GM12878 (cell line): ENCODE data around the gene ROM1. TPM values are rescaled to one million over a fixed set of nuclear protein-coding genes. Genes with fewer than 3 reads are reported as not detected.
A peak's percentile ranks its signal among the peaks of the same experiment; 100 is the strongest.

ENCODE experiments used
- ATAC-seq: fragments of 200-7000 bp; cut with Tn5 transposase; 3 replicates; pipeline ENCODE4 v1.9.1; 2020; ENCODE audit warnings: mild to moderate bottlenecking, moderate library complexity
- BruUV-seq: library from RNA; stranded (reverse); fragments of 400-500 nt; replicated peaks from 2 replicates; lab custom pipeline; 2021; lab: Mats Ljungman, UMichigan
- CTCF ChIA-PET: fragments of 300-600 bp; sonication (Branson Sonifier 250); formaldehyde crosslinking; extraction: SDS; loops from one replicate; lab custom pipeline; 2021; ENCODE audit warnings: inconsistent platforms; lab: Yijun Ruan, JAX
- POLR2A ChIA-PET: fragments of 350-600 bp; formaldehyde crosslinking; extraction: SDS; loops from one replicate; lab custom pipeline; 2021; ENCODE audit warnings: inconsistent platforms; lab: Charles Lee
- RAD21 ChIA-PET: fragments of 300-600 bp; sonication (Branson Sonifier 250); formaldehyde crosslinking; loops from one replicate; lab custom pipeline; 2023; ENCODE audit warnings: antibody characterized with exemption; ENCODE audit not compliant: unreplicated experiment; lab: Charles Lee
- SMC1A ChIA-PET: fragments of 300-600 bp; sonication (Branson Sonifier 250); formaldehyde crosslinking; loops from one replicate; lab custom pipeline; 2023; ENCODE audit not compliant: unreplicated experiment, uncharacterized antibody; lab: Charles Lee
- DNase-seq: peaks from one replicate; pipeline ENCODE4 v3.0.0-alpha.2; 2011; ENCODE audit warnings: low read depth, low spot score
- FAIRE-seq: peaks from 3 replicates; lab custom pipeline; 2011; peaks lifted over from hg19 to GRCh38; lab: Jason Lieb, UNC
- H2AFZ ChIP-seq: 2 replicates; pipeline ENCODE4 v1.6.0; 2011; ENCODE audit warnings: low read depth, low read length, control low read depth; ENCODE audit not compliant: control insufficient read depth
- H3K27ac ChIP-seq: 2 replicates; pipeline ENCODE4 v1.5.1; 2011; ENCODE audit warnings: control low read depth; ENCODE audit not compliant: control insufficient read depth, insufficient read depth
- H3K27me3 ChIP-seq, 2 experiments: replicated peaks in 1 of 2; 2 replicates each; pipeline versions ENCODE4 v1.6.0 to v1.6.1; 2011; ENCODE audit warnings: low read length in 1 of 2; ENCODE audit not compliant: control insufficient read depth in 2 of 2, insufficient read depth in 2 of 2
- H3K36me3 ChIP-seq, 2 experiments: 2 replicates each; pipeline ENCODE4 v1.5.1; 2011; ENCODE audit warnings: low read length in 1 of 2; ENCODE audit not compliant: control insufficient read depth in 2 of 2, insufficient read depth in 2 of 2
- H3K4me1 ChIP-seq: 2 replicates; pipeline ENCODE4 v1.6.1; 2011; ENCODE audit warnings: mild to moderate bottlenecking, low read length, moderate library complexity, mixed read lengths; ENCODE audit not compliant: control insufficient read depth, insufficient read depth
- H3K4me2 ChIP-seq: 2 replicates; pipeline ENCODE4 v1.6.0; 2011; ENCODE audit warnings: control low read depth; ENCODE audit not compliant: control insufficient read depth, insufficient read depth
- H3K4me3 ChIP-seq: fragments of 200-600 bp; sonication (generic); 2 replicates; pipeline ENCODE4 v1.5.1; 2016
- H3K79me2 ChIP-seq: 2 replicates; pipeline ENCODE4 v1.6.0; 2011; ENCODE audit warnings: low read length; ENCODE audit not compliant: control insufficient read depth, insufficient read depth
- H3K9ac ChIP-seq: 2 replicates; pipeline ENCODE4 v1.8.0; 2011; ENCODE audit warnings: low read length, control low read depth, mixed read lengths; ENCODE audit not compliant: control insufficient read depth, insufficient read depth
- H3K9me3 ChIP-seq: replicated peaks from 3 replicates; pipeline ENCODE4 v1.5.1; 2011; ENCODE audit warnings: mild to moderate bottlenecking, low read length; ENCODE audit not compliant: control insufficient read depth, insufficient read depth
- H4K20me1 ChIP-seq: 2 replicates; pipeline ENCODE4 v1.6.0; 2011; ENCODE audit not compliant: control insufficient read depth, insufficient read depth
- GATAD2B ChIP-seq: fragments of 450-650 bp; conservative IDR thresholded peaks from 2 replicates; pipeline ENCODE4 v1.6.1; 2017; ENCODE audit warnings: low read depth, mild to moderate bottlenecking, moderate library complexity
- WGBS: methylation state at CpG from one replicate; pipeline ENCODE4 v1.1.6; 2016; ENCODE audit warnings: low lambda C conversion rate; ENCODE audit not compliant: insufficient replicate concordance, insufficient coverage; ENCODE audit errors: missing lambda C conversion rate; 5-methylcytosine and 5-hydroxymethylcytosine counted together
- in situ Hi-C: fragments of 300-500 bp; cut with MboI; formaldehyde crosslinking; loops from 9 replicates; pipeline ENCODE4 v1.14.3; 2018; ENCODE audit warnings: mixed read lengths
- intact Hi-C: fragments of 100-400 bp; cut with micrococcal nuclease; formaldehyde crosslinking; loops from one replicate; pipeline ENCODE4 v1.14.2; 2022; ENCODE audit not compliant: unreplicated experiment
- polyA plus RNA-seq, 11 experiments: library from polyadenylated mRNA; depleted of rRNA in 4 of 11; unstranded in 6 of 11; stranded (reverse) in 5 of 11; fragments of >200 nt; fragmentation: Nextera tagmentation in 4 of 11; fragmentation: Illumina TruSeq in 1 of 11; extraction: Ambion mirVana in 4 of 11; extraction: Trizol in 1 of 11; gene quantifications; 1 replicate in 1 of 11; 2 replicates in 10 of 11; pipeline versions ENCODE4 v1.2.1 to v1.2.3, GENCODE V29; 2011 to 2016; ENCODE audit warnings: inconsistent platforms in 2 of 11, missing spikeins in 2 of 11, low read depth in 1 of 11
- total RNA-seq, 4 experiments: library from RNA; depleted of rRNA in 3 of 4; stranded (reverse); fragments of >200 nt in 3 of 4; fragmentation: Illumina TruSeq in 1 of 4; extraction: Trizol in 1 of 4; gene quantifications; 2 replicates each; pipeline versions ENCODE4 v1.2.1 to v1.2.3, GENCODE V29; 2013 to 2021

Gene ROM1
- total and polyA plus RNA-seq, 10 of the 15 experiments (the other 5 are each of a cell fraction or from before 2014, with no cell fraction given): 0.42 to 3.0 (median 1.1) TPM

- ChIA-PET CTCF (interaction anchor here (0.5 to 4.9 kb wide), 16 partner anchors 10 to 270 kb away, joined by 3 to 41 read pairs (median 4); partner anchors contain the start of genes B3GAT3, MTA2, SLC3A2 and TUT1), POLR2A (interaction anchor here (0.5 to 2.6 kb wide), 19 partner anchors 8 to 245 kb away, joined by 3 to 13 read pairs (median 3); partner anchors contain the start of genes B3GAT3, C11orf98, CSKMT and LBHD1), RAD21 (interaction anchor here (0.8 to 2.1 kb wide), 8 partner anchors 9 to 243 kb away, joined by 3 to 9 read pairs (median 4); partner anchors contain the start of genes B3GAT3, C11orf98, CSKMT and MTA2)
- Histone ChIP-seq H3K9ac (peak overlapping the region; percentile 95), H3K36me3 (no peaks in the 10 kb centered on the region; a peak in 1 of 4 replicates), H3K79me2 (peaks cover 16% of the 10 kb centered on the region), H2AFZ (peak overlapping the region; percentile 85), H3K9me3 (no peaks in the 10 kb centered on the region), H4K20me1 (no peaks in the 10 kb centered on the region; the same call in 1 of the 2 replicates)
- 58% methylated on average over 26 of the region's 28 CpGs for WGBS
- ATAC-seq (no peak), DNase-seq (no peak)
- no peak for TF ChIP-seq GATAD2B
- TF ChIP-seq, all 136 proteins: peak for 0
- peaks cover 14% of the 10 kb centered on the region for H3K4me1 ChIP-seq
- peak overlapping the region; percentile 94 for H3K4me3 ChIP-seq
- SMC1A ChIA-PET: interaction anchor here (0.7 to 2.9 kb wide), 10 partner anchors 9 to 143 kb away, joined by 3 to 19 read pairs (median 4); partner anchors contain the start of genes B3GAT3, INTS5, MTA2 and TUT1
- FAIRE-seq: no peak
- H3K4me2 ChIP-seq: peak overlapping the region; percentile 97
- intact Hi-C loops (loop anchor here (5.0 kb wide), 1 partner anchor 61 kb away; the partner anchor contains the start of genes LBHD1 and UQCC3), in situ Hi-C loops (no loop called here)
- no peaks in the 10 kb centered on the region for H3K27me3 ChIP-seq
- peak overlapping the region; percentile 81 for H3K27ac ChIP-seq
- BruUV-seq: no TSS peak
Measured at GRCh38 chr11:62610814-62611704, 2.0 kb upstream of the ROM1 start.
